ENCODE data around the gene MXI1. TPM values are rescaled to one million over a fixed set of nuclear protein-coding genes. Genes with fewer than 3 reads are reported as not detected.

The MXI1 gene
- total and polyA plus RNA-seq, 2 of the 4 experiments (the other 2 are of a cell fraction): 7.2 to 11.8 TPM

- Histone ChIP-seq H3K18ac (ENCODE audit: low read depth, low read length) (no peak overlapping the region), H4K91ac (ENCODE audit: insufficient read depth, low read depth, low read length) (no peak overlapping the region), H3K27ac (ENCODE audit: insufficient read depth, low read length) (no peak overlapping the region), H2AK9ac (replicated peaks; ENCODE audit: low read depth, low read length, poor library complexity) (no peak overlapping the region), H3K9ac (ENCODE audit: low read depth, low read length) (no peak overlapping the region), H3K27me3 (ENCODE audit: control insufficient read depth, insufficient read depth, low read length) (no peaks in the 10 kb centered on the region), H2BK15ac (ENCODE audit: low read depth, low read length) (no peak overlapping the region), H3K4ac (ENCODE audit: low read depth, low read length) (0 out of 2 replicates have a peak overlapping the region, but pooled peaks have one; percentile 24), H2BK120ac (ENCODE audit: low read depth, low read length) (no peak overlapping the region), H3K4me2 (ENCODE audit: low read depth, low read length) (no peak overlapping the region), H2BK5ac (ENCODE audit: low read depth, low read length, poor library complexity, severe bottlenecking) (no peak overlapping the region), H3K23ac (ENCODE audit: low read depth, low read length) (no peak overlapping the region), H2BK20ac (ENCODE audit: low read depth, low read length) (no peak overlapping the region), H2AK5ac (ENCODE audit: low read depth, low read length) (no peak overlapping the region), H3K56ac (ENCODE audit: extremely low read depth, insufficient read depth, low read length) (no peak overlapping the region), H3K36me3 (ENCODE audit: control insufficient read depth, insufficient read depth, low read length) (peaks cover 4% of the 10 kb centered on the region), H3K14ac (replicated peaks; ENCODE audit: low read depth, low read length) (no peak overlapping the region), H3K4me1 (ENCODE audit: control insufficient read depth, insufficient read depth, low read length) (0 out of 2 replicates have a peak, but pooled peaks cover 3% of the 10 kb centered on the region), H2AFZ (replicated peaks; ENCODE audit: low read length, poor library complexity) (no peak overlapping the region), H4K5ac (ENCODE audit: low read depth, low read length) (no peak overlapping the region), H3K4me3 (ENCODE audit: insufficient read depth, low read depth, low read length) (no peak overlapping the region), H4K20me1 (ENCODE audit: insufficient read depth, low read length) (peaks cover 7% of the 10 kb centered on the region; the same call in 1 of the 2 replicates), H3K9me1 (ENCODE audit: insufficient read depth, low read length) (no peaks in the 10 kb centered on the region), H4K8ac (ENCODE audit: low read depth in 2 of 2, low read length in 2 of 2) (peak overlapping the region; percentile 44 to 60; a peak in 2 of 4 replicates), H3K9me3 (ENCODE audit: control insufficient read depth, insufficient read depth, low read length) (no peaks in the 10 kb centered on the region), H3K79me1 (ENCODE audit: low read depth in 1 of 2, low read length in 2 of 2) (peaks cover 0 to 11% of the 10 kb centered on the region in 2 experiments; a peak in 2 of 4 replicates)
- in situ Hi-C loops (cut with MboI; ENCODE audit: low sequenced_read_pairs) (loop anchor here (10.0 to 25.0 kb wide), 2 partner anchors 579 to 1831 kb away; no protein-coding TSS in a partner anchor), dilution Hi-C loops (cut with HindIII; ENCODE audit: low sequenced_read_pairs, unreplicated experiment) (no loop called here), intact Hi-C loops (cut with micrococcal nuclease) (loop anchor here (1.0 to 10.0 kb wide), 4 partner anchors 48 to 609 kb away; partner anchors contain the start of genes BBIP1 and SHOC2)
- BruUV-seq (replicated peaks): no TSS peak
- ChIA-PET POLR2A (ENCODE audit: unreplicated experiment) (interaction anchor here (0.6 to 1.1 kb wide), 2 partner anchors 245 to 1851 kb away, joined by 3 read pairs; no protein-coding TSS in a partner anchor), CTCF (interaction anchor here (0.6 to 1.6 kb wide), 7 partner anchors 10 to 655 kb away, joined by 3 to 5 read pairs (median 4); no protein-coding TSS in a partner anchor)
- WGBS, 2 experiments (ENCODE audit: extremely low coverage in 2 of 2, insufficient read length in 1 of 2): 88% methylated on average over 9 of the region's 17 CpGs; no CpG with 5 or more reads in 1 of the 2 experiments
- DNase-seq (peak; percentile 95), ATAC-seq (ENCODE audit: low read depth) (peak; percentile 38)
- TF ChIP-seq RAD21 (IDR thresholded peaks at IDR 0.05; ENCODE audit: low read length) (peak; percentile 88), RFX5 (IDR thresholded peaks at IDR 0.05; ENCODE audit: low read depth, low read length) (no peak), FOS (IDR thresholded peaks at IDR 0.05; ENCODE audit: low read depth, low read length) (peak; percentile 49; the same call in 1 of the 2 replicates), SMC3 (IDR thresholded peaks at IDR 0.05; ENCODE audit: low read depth, low read length) (peak; percentile 79), POLR2A (IDR thresholded peaks at IDR 0.05; ENCODE audit: low read depth, low read length) (no peak), MAZ (IDR thresholded peaks at IDR 0.05; ENCODE audit: borderline replicate concordance, low read depth, low read length) (no peak), CTCF (conservative IDR thresholded peaks at IDR 0.05; ENCODE audit: low read depth, low read length) (peak; percentile 87)
Measured at GRCh38 chr10:110305767-110306451, 98.5 kb downstream of the MXI1 start.
